ENCODE results near the gene NKIRAS1.
"Not testable (repeated sequence)": the region's sequence is repeated elsewhere in the genome, so short reads cannot be mapped to it uniquely, and the experiment has no call there.

Gene NKIRAS1

GRCh38 chr3:23859839-23860382 lies 56.9 kb downstream of the NKIRAS1 start:
- Histone ChIP-seq H3K4me1 (ENCODE audit: insufficient read depth, low read length) (peaks cover 41% of the 10 kb centered on the region), H3K4me3 (ENCODE audit: low read depth in 1 of 2, low read length in 2 of 2) (no peak overlapping the region), H4K20me1 (ENCODE audit: insufficient read depth, low read length) (peaks cover 44% of the 10 kb centered on the region), H3K27ac (ENCODE audit: low read length) (peak overlapping the region; percentile 56), H3K9ac (ENCODE audit: low read depth, low read length) (no peak overlapping the region), H3K9me3 (ENCODE audit: insufficient read depth, low read length, severe bottlenecking) (no peaks in the 10 kb centered on the region), H3K4me2 (ENCODE audit: insufficient read depth, low read length) (peak overlapping the region; percentile 48; the same call in 1 of the 2 replicates), H3K79me2 (ENCODE audit: insufficient read depth, low read length) (peaks cover 62% of the 10 kb centered on the region), H3K36me3 (ENCODE audit: insufficient read depth, low read length) (peaks cover 9% of the 10 kb centered on the region), H2AFZ (ENCODE audit: low read depth, low read length) (no peak overlapping the region), H3K27me3 (ENCODE audit: insufficient read depth, low read length, poor library complexity) (no peaks in the 10 kb centered on the region)
- ATAC-seq (ENCODE audit: insufficient read depth, low read depth) (peak; percentile 67), DNase-seq (peak; percentile 39)
- no peak for TF ChIP-seq EZH2 (IDR thresholded peaks at IDR 0.05; ENCODE audit: borderline replicate concordance, low read depth, low read length, severe bottlenecking)
- TF ChIP-seq, protein P1, sequence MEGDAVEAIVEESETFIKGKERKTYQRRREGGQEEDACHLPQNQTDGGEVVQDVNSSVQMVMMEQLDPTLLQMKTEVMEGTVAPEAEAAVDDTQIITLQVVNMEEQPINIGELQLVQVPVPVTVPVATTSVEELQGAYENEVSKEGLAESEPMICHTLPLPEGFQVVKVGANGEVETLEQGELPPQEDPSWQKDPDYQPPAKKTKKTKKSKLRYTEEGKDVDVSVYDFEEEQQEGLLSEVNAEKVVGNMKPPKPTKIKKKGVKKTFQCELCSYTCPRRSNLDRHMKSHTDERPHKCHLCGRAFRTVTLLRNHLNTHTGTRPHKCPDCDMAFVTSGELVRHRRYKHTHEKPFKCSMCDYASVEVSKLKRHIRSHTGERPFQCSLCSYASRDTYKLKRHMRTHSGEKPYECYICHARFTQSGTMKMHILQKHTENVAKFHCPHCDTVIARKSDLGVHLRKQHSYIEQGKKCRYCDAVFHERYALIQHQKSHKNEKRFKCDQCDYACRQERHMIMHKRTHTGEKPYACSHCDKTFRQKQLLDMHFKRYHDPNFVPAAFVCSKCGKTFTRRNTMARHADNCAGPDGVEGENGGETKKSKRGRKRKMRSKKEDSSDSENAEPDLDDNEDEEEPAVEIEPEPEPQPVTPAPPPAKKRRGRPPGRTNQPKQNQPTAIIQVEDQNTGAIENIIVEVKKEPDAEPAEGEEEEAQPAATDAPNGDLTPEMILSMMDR (IDR thresholded peaks at IDR 0.05; ENCODE audit: borderline replicate concordance, extremely low read depth, low read length, poor library complexity, severe bottlenecking), result no peak

GRCh38 chr3:23859012-23859743 lies 57.6 kb downstream of the NKIRAS1 start:
- H3K27me3 ChIP-seq (ENCODE audit: insufficient read depth, low read length, poor library complexity), result no peaks in the 10 kb centered on the region
- H3K4me1 ChIP-seq (ENCODE audit: insufficient read depth, low read length), result peaks cover 41% of the 10 kb centered on the region
- no peaks in the 10 kb centered on the region for H3K9me3 ChIP-seq (ENCODE audit: insufficient read depth, low read length, severe bottlenecking)
- H3K9ac ChIP-seq (ENCODE audit: low read depth, low read length), result no peak overlapping the region
- H3K4me2 ChIP-seq (ENCODE audit: insufficient read depth, low read length), result peak overlapping the region; percentile 48
- peak overlapping the region in 1 of 2 experiments; percentile 12; a peak in 1 of 4 replicates for H3K4me3 ChIP-seq (ENCODE audit: low read depth in 1 of 2, low read length in 2 of 2)
- H4K20me1 ChIP-seq (ENCODE audit: insufficient read depth, low read length), result peaks cover 44% of the 10 kb centered on the region
- H3K79me2 ChIP-seq (ENCODE audit: insufficient read depth, low read length), result peaks cover 68% of the 10 kb centered on the region
- peaks cover 9% of the 10 kb centered on the region for H3K36me3 ChIP-seq (ENCODE audit: insufficient read depth, low read length)
- ATAC-seq (ENCODE audit: insufficient read depth, low read depth) (peak; percentile 81), DNase-seq (peak; percentile 51)
- TF ChIP-seq, protein P1 (IDR thresholded peaks at IDR 0.05; ENCODE audit: borderline replicate concordance, extremely low read depth, low read length, poor library complexity, severe bottlenecking), result no peak
- no peak for TF ChIP-seq EZH2 (IDR thresholded peaks at IDR 0.05; ENCODE audit: borderline replicate concordance, low read depth, low read length, severe bottlenecking)
- peak overlapping the region; percentile 56 for H3K27ac ChIP-seq (ENCODE audit: low read length)
- no peak overlapping the region for H2AFZ ChIP-seq (ENCODE audit: low read depth, low read length)

DNA sequence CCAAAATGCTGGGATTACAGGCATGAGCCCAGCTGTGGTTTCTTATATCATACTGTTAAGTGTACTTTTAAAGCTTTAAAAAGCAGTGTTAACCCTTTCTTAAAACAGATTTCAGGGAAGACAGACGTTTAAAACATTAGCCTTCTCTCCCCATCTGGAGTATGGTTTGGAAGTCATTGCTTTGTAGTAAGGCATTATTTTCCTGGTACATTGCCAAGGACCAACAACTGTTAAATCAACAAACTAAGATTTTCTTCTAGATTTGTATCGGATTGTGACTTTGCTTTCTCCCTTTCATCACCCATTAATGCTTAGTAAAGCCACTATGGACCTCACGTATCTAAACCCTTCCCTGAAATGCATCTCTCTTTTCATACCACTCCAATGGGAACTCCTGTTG lies 60.5 kb downstream of the NKIRAS1 start:
- Histone ChIP-seq H3K27me3 (ENCODE audit: insufficient read depth, low read length, poor library complexity) (no peaks in the 10 kb centered on the region), H3K4me2 (ENCODE audit: insufficient read depth, low read length) (no peak overlapping the region), H3K36me3 (ENCODE audit: insufficient read depth, low read length) (peaks cover 11% of the 10 kb centered on the region), H3K9me3 (ENCODE audit: insufficient read depth, low read length, severe bottlenecking) (no peaks in the 10 kb centered on the region), H3K4me1 (ENCODE audit: insufficient read depth, low read length) (peaks cover 41% of the 10 kb centered on the region), H3K9ac (ENCODE audit: low read depth, low read length) (no peak overlapping the region), H3K4me3 (ENCODE audit: low read depth in 1 of 2, low read length in 2 of 2) (no peak overlapping the region), H3K27ac (ENCODE audit: low read length) (no peak overlapping the region), H4K20me1 (ENCODE audit: insufficient read depth, low read length) (peaks cover 40% of the 10 kb centered on the region), H2AFZ (ENCODE audit: low read depth, low read length) (no peak overlapping the region), H3K79me2 (ENCODE audit: insufficient read depth, low read length) (peaks cover 73% of the 10 kb centered on the region)
- DNase-seq (no peak), ATAC-seq (ENCODE audit: insufficient read depth, low read depth) (no peak)
- TF ChIP-seq EZH2 (IDR thresholded peaks at IDR 0.05; ENCODE audit: borderline replicate concordance, low read depth, low read length, severe bottlenecking), result no peak
- TF ChIP-seq, protein P1 (IDR thresholded peaks at IDR 0.05; ENCODE audit: borderline replicate concordance, extremely low read depth, low read length, poor library complexity, severe bottlenecking), result no peak

- H3K79me2 ChIP-seq (ENCODE audit: insufficient read depth, low read length), result peaks cover 72% of the 10 kb centered on the region
Measured at GRCh38 chr3:23849462-23849861, 67.3 kb downstream of the NKIRAS1 start.

More at GRCh38 chr3:23849462-23849861, 67.3 kb downstream of the NKIRAS1 start:
- not testable (repeated sequence) for H3K27me3 ChIP-seq (ENCODE audit: insufficient read depth, low read length, poor library complexity); H3K36me3 ChIP-seq (ENCODE audit: insufficient read depth, low read length); H3K27ac ChIP-seq (ENCODE audit: low read length); H3K9ac ChIP-seq (ENCODE audit: low read depth, low read length); ATAC-seq (ENCODE audit: insufficient read depth, low read depth); H3K4me2 ChIP-seq (ENCODE audit: insufficient read depth, low read length); DNase-seq; H3K4me3 ChIP-seq (ENCODE audit: low read depth in 1 of 2, low read length in 2 of 2); H3K4me1 ChIP-seq (ENCODE audit: insufficient read depth, low read length); H3K9me3 ChIP-seq (ENCODE audit: insufficient read depth, low read length, severe bottlenecking); H2AFZ ChIP-seq (ENCODE audit: low read depth, low read length)
- H4K20me1 ChIP-seq (ENCODE audit: insufficient read depth, low read length), result peaks cover 18% of the 10 kb centered on the region; the same call in 1 of the 2 replicates
